NCI-H128 (cell line): ENCODE results near the gene RASSF4.

Experiments used
- DNase-seq: peaks from one replicate; lab custom pipeline; 2025; ENCODE audit not compliant: unreplicated experiment; lab: John Stamatoyannopoulos, UW

RASSF4 gene

DNA sequence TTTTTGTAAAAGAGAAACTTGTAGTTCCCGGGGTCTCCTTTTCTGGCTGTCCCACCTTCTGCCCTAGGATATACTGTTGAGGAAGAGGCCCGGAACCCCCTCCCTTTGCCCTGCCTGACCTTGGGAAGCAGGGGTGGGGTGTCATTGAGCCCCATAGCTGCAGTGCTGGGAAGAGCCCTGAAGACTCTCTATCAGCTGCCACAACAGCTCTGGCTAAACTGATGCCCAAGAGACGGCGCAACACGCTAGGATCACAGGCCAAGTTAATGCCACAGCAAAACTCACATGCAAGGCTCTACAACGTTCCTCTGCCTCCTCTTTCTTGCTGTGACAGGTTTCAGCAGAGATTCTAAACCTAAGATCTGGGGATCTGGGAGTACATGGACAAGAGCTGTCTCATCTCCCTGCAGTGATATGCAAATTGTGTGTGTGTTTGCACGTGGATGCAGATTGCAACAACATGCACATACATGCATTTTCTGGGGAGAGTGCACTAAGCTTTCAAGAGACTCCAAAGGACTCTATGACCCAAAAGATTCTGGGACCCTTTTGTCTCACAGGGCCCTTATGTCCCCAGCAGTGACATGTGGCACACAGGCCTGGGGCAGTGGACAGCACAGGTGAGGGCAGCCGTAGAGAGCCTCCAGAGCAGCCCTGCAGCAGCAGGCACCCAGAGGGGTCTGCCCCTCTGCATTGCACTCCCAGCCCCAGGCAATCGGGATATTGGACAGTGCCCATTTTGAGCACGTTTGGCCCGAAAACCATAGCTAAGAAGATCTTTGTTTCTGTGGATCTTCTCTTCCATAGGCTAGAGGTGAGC, 2.5 kb downstream of the RASSF4 start:
- DNase-seq, result no peak

DNA sequence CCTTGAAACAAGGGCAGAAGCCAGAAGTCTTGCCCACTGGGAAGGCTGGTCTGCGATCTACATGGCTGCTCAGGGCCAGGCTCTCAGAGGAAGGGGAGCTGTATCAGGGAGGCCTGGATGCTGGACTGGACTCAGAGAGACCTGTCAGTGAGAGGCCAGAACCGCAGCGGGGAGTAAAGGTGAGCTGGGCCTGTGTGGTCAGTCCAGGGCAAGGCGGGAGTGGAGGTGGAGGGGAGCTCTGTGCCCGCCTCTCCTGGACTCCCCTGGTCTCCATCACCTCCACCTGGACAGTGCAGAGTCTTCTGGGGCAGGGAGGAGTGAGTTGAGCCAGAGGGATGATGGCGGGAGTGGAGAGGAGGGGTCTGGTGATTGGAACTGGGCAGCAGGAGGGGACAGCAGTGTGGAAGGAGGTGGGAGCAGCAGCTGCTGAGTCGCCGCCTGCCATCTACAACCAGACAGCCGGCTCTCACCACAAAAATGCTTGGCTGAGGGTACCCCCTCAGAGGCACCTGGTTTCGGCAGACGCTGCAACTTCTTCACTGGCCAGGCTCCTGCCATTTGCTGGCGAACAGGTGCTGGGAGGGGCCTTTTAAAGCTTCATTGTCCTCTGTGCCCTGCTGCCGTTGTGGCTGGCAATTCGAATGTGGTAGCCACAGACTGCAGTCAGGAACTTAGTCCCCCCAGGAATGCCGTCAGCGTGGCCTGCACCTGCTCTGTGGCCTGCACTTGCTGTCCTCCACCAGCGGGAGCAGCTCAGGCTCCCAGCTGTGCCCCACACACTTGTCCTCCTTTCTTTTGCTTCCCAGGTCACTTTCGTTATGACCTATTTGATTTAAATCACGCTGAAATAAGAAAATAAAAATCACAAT, 3.5 kb downstream of the RASSF4 start:
- no peak for DNase-seq

DNA sequence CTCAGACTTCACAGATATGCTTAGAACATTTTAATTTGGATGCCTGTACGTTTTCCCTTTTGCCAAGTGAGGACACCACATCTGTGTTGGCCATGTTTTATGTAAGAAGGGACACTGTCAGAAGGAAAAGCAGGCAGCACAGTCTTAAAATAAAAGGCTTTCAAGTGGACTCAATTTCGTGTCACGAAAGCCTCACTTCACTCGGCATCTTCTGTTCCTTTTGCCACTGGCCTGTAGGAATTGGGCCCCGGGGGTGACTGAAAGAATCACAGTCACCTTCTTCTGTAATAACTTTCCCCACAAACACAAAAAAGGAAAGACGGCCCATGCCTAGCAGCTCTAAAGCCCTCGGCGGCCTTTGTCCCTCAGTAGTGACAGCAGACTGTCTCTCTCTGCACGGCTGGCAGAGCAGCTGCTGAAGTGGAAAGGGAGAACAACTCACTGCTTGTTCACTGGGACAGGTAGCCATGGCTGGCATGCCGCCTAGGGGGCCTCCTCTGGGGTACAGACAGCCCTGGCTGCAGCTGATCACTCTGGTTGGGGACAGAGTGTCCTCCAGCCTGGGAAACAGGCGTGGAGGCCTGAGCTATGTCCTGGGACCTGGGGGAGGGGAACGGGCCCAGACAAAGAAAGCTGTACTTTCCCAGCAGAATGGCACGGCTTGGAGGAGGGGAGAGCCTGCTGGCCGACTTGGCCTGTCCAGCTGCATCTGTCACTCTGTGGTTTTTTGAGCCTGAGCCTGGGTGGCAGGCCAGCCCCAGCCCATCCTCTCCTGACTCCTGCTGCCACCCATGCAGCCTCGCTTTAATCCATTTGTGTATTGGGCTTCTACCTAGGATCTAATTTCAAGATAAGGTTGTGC, 4.4 kb downstream of the RASSF4 start:
- DNase-seq, result no peak

DNA sequence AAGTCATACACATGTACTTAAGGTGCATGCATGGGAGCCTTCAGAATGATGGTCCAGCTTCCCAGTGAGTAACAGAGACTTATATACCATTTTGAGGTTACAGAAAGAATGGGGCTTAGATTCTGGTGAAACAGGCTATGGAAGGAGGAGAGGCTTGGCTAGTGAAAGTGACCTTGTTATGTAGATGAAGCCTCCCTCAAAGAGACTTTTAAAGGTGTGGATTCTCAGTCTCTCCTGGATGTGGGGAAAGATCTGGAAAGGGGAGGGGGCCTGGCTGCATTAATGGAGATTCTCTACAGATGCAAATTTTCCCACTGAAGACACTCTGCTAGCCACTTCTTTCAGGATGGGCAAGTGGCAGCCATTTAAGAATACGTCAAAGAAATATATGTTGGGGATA, 5.5 kb downstream of the RASSF4 start:
- DNase-seq, result no peak

DNA sequence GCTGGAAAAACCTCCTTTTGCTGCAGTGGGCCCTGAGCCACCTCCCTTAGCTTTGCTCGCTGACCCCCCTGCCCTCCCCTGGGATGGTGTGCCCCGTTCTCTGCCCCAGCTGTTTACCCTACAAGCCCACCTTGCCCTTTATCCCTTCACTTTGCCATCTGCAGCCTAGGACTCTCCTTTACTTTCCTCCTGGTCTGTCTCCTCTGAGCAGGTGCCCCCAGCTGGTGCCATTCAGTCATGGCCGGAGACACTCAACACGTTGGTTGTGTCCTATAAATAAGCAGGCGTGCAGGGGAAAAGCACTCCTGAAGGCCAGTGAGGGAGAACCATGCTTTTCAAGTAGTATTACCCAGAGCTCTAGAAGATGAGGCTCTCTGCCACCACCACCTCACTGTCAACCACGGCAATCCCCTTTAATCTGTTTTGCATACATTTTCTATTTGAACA, 6.1 kb downstream of the RASSF4 start:
- no peak for DNase-seq

DNA sequence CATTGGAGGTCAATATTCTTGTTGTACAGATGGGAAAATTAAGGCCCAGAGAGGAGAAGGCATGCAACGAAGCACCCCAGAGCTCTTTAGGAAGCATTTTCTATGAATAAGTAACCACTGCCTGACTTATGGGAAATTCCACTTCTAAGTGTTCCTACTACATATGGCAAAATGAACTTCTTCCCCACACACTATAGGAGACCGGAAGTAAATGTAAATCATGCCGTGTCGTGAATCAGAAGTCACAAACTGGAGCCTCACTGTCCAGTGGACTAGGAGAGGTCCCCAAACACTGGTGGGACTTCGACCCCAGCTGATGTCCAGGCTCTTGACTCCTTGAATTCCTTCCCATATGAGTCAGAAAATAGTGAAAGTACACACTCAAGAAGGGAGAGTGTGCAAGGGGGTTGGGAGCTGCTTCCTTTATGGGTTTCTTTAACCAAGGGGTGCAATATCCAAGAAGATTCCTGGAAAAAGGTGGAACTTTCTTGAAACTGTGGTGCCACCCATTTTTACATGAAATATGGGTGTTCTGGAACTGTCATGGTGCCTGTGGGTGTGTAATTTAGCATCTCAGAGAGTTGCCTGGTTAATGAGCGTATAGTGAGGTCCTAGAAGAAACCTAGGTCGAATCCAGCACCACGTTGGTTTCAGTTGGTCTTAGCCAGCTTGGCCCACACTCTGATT, 6.7 kb downstream of the RASSF4 start:
- DNase-seq, result no peak

DNA sequence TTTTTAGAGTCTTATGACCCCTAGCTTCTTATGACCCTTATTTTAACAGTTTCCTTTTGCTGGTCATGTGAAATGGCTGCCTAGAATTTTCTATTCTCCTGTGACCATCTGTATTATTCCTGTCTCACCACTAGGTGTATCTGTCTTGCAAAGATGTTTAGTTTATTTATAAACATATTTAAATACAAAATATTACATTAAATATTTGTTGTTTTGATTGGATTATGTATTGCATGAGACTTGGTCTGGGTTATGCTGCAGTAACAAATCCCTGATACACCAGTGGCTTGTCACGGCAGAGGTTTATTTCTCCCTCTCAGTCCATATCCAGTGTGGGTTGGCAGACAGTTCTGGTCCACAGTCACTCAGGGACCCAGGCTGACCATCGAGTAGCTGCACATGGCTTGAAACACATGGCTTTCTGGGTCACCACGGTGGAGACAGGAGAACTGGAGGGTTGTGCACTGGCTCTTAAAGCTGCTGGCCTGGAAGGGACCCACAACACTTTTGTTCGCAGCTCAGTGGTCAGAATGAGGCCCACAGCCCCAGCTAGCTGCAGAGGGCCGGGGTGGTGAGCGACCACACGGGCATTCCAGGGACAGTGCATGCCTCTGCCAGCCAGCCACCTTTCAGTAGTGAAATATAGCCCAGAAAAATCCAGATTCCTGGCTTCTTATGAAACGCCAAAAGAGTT, 7.4 kb downstream of the RASSF4 start:
- no peak for DNase-seq

DNA sequence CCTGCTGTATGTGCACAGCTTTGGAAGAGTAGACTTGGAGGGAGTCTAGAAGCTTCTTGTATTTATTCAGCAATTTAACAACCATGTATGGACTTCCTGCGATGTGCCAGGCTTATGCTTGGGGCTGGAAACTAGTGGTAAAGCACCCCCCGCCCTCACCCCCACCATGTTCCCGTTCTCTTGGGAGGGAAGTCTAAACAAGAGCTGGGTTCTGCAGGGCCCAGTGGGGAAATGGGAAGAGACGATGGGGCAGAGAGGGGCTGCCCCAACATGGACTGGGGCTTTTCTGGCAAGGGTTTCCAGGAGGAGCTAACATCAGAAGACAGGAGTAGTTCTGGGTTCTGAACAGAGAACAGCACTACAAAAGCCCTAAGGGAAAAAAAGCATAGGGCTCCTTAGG, 8.0 kb downstream of the RASSF4 start:
- DNase-seq, result no peak

DNA sequence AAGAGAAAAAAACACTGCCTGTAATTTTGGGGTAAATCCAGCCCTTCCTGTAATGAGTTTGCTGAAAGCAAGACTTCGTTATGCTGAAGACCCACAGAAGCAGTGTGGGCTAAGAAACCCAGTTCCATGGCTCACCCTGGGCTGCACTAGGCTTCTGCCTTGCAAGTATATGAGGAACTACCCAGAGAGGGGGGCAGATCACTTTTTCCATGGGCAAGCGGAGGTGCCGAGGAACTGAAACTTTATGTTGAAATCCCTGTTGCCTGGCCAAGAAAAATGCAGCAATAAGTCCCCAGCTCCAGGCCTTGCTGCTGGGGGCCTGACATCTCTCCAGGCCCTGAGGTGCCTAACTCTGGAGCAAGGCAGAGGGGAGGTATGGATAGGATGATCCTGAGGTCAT, 8.5 kb downstream of the RASSF4 start:
- no peak for DNase-seq

DNA sequence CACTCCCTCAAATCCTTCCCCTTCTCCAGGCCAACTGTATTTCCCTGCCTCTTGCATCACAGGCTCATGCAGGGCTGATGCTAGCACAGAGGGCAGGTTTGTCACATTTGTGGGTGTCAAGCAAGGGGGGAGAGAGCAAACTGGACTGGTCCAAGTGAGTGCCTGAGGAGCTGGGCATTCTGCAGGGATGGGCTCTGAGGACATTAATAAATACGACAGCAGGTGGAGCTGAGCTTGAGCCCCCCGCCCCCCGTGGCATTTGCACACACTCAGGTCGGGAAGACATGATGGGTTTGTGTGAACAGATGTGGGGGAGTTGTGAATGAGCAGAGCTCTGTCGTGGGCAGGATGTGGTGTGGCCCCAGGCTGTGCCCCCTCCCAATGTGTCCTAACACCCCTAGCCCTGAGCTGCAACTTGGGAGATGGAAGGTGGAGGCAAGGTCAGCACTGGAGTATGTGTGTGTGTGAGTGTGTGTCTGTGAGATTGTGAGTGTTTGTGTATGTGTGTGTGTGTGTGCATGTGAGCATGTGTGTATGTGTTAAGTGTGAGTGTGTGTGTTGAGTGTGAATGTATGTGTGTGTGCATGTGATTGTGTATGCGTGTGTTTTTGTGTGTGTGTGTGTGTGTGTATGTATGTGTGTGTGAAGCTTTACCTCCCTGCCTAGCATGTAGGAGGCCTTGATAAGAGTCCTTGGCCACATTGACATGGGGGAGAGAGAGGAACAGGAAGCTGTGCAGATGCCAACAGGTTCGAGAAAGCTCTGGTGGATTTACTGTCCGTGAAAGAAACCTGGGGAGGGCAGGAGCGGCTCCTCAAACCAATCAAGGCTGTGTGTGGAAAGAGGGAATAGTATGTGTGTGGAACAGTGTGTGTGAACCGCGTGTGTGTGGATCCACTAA, 9.1 kb downstream of the RASSF4 start:
- no peak for DNase-seq

DNA sequence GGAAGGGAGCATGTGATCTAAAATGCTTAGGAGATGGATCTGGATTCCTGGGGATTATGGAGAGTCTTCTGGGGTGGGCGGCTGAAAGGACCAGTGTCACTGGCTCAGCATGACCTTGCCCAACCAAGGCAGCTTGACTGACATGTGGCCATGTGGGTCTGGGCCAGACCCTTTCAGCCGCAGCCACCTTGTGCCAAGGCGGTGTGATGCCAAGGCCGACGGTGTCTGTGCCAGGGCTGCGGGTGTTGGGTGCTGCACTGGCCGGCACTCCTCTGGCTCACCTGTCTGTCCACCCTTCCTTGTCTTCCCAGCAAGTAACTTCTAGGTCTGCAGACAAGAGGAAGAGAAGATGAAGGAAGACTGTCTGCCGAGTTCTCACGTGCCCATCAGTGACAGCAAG, 10.3 kb downstream of the RASSF4 start:
- no peak for DNase-seq

DNA sequence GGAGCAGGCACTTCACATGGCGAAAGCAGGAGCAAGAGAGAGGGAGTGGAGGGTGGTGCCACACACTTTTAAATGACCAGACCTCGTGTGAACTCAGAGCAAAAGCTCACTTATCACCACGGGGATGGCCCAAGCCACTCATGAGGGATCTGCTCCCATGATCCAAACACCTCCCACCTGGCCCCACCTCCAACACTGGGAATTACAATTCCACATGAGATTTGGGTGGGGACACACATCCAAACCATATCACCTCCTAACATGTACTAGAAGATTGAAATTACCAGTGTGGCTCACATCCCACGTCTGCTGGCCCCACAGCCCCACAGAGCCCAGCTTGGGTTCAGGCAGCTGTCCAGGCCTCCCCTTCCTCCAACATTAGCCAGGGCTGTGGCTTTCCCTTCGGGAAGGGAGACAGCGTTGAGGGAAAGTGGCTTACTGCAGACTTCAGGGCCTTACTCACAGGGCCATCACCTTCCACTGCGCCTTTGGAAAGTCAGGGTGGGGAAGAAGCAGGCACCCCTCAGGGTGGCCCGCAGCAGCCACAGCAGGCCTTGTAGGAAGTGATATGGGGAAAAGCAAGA, 11.3 kb downstream of the RASSF4 start:
- no peak for DNase-seq

DNA sequence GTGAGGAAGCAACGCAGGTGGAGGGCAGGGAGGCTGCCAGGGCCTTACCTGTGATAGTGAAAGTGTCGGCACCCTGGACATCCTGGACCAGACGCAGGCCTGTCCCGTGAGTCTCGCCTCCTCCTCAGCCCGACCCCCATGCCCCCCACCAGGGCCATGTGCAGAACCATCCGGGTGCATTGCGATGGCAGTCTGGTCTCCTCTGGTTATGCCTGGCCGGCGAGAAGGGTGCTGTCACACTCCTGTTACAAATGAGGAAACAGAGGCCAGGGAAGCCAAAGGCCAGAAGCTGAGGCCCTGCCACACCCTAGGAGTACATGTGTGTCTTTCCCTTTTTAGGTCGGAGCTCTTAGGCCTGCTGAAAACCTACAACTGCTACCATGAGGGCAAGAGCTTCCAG, 11.8 kb downstream of the RASSF4 start:
- no peak for DNase-seq

DNA sequence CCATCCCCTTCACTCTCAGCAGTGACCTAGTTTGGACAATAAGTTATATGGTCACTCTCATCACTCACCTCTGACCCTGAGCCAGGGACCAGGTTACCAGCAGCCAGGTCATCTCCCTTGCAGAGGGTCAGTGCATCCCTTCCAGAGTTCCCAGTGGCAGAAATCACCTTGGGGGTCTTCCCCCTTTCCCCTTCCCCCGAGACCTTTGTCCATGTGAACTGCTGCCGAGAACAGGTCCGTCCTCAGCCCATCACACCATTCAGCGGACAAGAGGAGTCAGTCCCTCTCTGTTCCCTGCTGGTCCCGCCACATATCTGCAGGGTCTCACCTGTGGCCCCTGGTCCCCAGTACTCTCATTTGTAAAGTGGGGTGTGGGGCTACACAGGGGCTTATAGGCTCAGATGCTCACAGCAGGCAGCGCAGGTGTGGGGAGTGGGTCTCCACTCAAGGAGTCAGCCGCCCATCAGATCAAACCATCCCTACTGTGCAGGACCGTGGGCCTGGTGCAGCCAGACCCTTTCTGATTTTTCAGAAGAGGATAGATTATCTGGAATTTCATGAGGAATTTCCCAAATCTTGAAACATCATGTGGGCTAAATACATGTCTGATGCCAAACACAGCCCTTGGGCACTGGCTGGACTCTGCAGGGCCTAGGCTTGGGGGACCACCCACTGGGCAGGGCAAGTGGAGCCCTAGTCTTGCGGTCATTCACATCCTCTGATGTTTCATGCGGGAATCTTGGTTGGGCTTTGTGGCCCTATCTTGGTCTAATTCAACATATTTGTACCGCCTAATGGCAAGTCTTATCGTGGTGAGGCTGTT, 12.5 kb downstream of the RASSF4 start:
- DNase-seq, result no peak

DNA sequence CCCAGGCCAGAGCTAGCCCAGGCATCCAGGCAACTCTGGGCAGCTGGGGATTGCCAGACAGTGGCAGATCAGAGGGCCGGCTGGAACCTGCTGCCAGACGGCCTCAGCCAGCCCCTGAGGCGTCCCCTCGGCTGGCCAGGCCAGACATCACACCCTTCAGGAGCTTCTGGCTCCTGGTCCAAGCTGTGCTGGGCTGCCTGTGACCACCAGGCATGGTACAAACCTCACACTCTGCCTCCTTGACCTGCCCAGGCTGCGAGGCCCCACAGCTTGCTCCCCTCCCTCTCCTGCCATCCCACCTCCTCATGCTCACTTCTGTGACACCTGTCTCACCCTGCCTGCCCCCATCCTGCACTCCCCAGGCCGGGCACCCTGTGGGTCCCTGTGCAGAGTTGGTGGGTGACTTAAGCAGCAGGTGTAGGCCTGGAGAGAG, 13.3 kb downstream of the RASSF4 start:
- no peak for DNase-seq

DNA sequence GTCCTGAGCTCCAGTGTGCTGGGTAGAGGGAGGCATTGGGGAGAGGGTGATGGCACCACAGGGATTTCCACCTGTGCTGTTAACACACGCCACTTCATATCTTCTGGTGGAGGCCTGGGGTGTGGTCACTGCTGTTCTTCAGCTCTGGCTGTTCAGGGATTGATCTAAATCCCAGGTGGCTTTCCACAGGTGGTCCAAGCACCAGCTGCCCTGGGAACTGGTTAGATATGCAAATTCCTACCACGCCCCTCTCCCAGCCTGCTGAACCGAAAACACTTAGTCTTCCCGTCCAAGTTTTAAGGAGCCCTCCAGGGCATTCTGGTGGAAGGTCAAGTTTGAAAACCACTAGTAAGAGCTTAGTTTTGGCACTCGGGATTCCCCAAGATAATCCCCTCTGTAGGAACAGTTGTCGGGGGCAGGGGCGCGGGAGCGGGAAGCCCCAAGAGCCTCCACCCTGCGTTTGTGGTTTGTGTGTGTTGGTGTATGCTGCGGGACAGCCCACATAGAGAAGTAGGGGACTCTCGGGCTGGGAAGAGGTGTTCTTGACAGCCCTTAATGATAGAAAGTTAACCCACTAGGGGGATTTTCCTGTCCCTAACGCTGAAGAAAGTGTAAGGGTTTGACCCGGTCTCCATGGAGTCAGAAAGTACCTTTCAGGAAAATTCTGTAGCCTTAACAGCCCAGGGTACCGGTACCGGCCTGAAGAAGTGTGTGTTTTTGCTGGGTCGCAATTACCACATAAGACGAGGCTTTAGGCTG, 13.9 kb downstream of the RASSF4 start:
- no peak for DNase-seq

DNA sequence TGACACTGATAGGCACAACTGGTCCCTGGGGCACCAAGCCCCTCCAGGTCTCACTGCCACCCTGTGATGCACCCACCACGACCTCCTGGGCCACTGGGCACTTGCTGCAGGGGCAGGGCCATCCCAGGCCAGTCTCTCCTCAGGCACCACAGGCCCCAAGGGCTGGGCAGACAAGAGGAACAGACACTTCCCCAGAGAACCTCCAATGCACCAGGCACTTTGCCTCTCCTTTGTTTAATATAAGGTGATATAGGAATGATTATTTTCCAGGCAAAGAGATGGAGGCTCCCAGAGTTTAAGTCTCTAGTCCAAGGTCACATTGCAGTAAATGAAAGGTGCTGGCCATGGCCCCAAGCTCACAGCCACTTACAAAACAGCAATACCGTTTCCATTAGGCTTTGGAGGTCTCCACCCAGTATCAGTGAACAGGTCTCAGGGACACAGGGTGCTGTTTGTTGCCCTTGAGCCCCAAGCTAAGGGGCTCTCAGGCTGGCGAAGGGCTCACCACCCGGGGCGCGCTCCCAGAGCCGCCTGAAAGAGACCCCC, 14.6 kb downstream of the RASSF4 start:
- DNase-seq, result no peak
